HepG2 (cell line): Measurements from ENCODE around the gene VAMP3. TPM values are rescaled to one million over a fixed set of nuclear protein-coding genes. Genes with fewer than 3 reads are reported as not detected.
A peak's percentile ranks its signal among the peaks of the same experiment; 100 is the strongest.

Experiments
- ATAC-seq: fragments of 200-7000 bp; cut with Tn5 transposase; 3 replicates; pipeline ENCODE4 v1.9.1; 2020; ENCODE audit warnings: mild to moderate bottlenecking, moderate library complexity
- BruUV-seq: library from RNA; stranded (reverse); fragments of 400-500 nt; replicated peaks from 2 replicates; lab custom pipeline; 2021; lab: Mats Ljungman, UMichigan
- CTCF ChIA-PET: fragments of 300-600 bp; formaldehyde crosslinking; extraction: SDS; loops from one replicate; lab custom pipeline; 2021; ENCODE audit warnings: low total read pairs, inconsistent platforms, low intra/inter-chr PET ratio; lab: Yijun Ruan, JAX
- POLR2A ChIA-PET: fragments of 350-600 bp; sonication (Branson Sonifier 250); formaldehyde crosslinking; loops from one replicate; lab custom pipeline; 2020; ENCODE audit warnings: antibody characterized with exemption, inconsistent platforms; lab: Yijun Ruan, JAX
- DNase-seq: peaks from one replicate; pipeline ENCODE4 v3.0.0-alpha.2; 2015; ENCODE audit warnings: low spot score
- FAIRE-seq: peaks from 3 replicates; lab custom pipeline; 2011; peaks lifted over from hg19 to GRCh38; lab: Jason Lieb, UNC
- H2AFZ ChIP-seq: one replicate; pipeline ENCODE4 v1.6.1; 2011; ENCODE audit warnings: low read length, inconsistent platforms
- H3K27ac ChIP-seq: fragments of 300-600 bp; 3 replicates; pipeline ENCODE4 v1.8.0; 2011; ENCODE audit warnings: mixed run types, mild to moderate bottlenecking, mixed read lengths, low read length, inconsistent platforms; ENCODE audit not compliant: insufficient read depth; ENCODE audit errors: extremely low read length
- H3K27me3 ChIP-seq, 2 experiments: fragments of 200-600 bp in 1 of 2; 2 replicates in 1 of 2; 3 replicates in 1 of 2; pipeline versions ENCODE4 v1.6.0 to v1.8.0; 2011; ENCODE audit warnings: low read length in 2 of 2, mild to moderate bottlenecking in 2 of 2, moderate library complexity in 2 of 2, inconsistent platforms in 1 of 2; ENCODE audit not compliant: insufficient read depth in 2 of 2, control insufficient read depth in 1 of 2
- H3K36me3 ChIP-seq, 2 experiments: fragments of 200-600 bp in 1 of 2; replicated peaks in 1 of 2; 2 replicates in 1 of 2; 3 replicates in 1 of 2; pipeline versions ENCODE4 v1.5.1 to v1.8.0; 2011; ENCODE audit warnings: low read length in 2 of 2, inconsistent platforms in 1 of 2; ENCODE audit not compliant: insufficient read depth in 2 of 2, control insufficient read depth in 1 of 2
- H3K4me1 ChIP-seq: 2 replicates; pipeline ENCODE4 v1.5.1; 2012; ENCODE audit warnings: low read length, inconsistent platforms; ENCODE audit not compliant: insufficient read depth
- H3K4me2 ChIP-seq: 2 replicates; pipeline ENCODE4 v1.6.0; 2011; ENCODE audit warnings: low read depth, low read length, inconsistent platforms
- H3K4me3 ChIP-seq, 3 experiments: fragments of 200-600 bp in 1 of 3; sonication (generic), shearing (Covaris generic) in 1 of 3; replicated peaks in 1 of 3; 2 replicates each; pipeline ENCODE4 v1.5.1; 2011 to 2016; ENCODE audit warnings: low read length in 3 of 3, inconsistent platforms in 2 of 3, low read depth in 2 of 3, mild to moderate bottlenecking in 2 of 3, control low read depth in 1 of 3, mixed read lengths in 1 of 3; ENCODE audit not compliant: insufficient read depth in 1 of 3
- H3K79me2 ChIP-seq: one replicate; pipeline ENCODE4 v1.6.1; 2011; ENCODE audit warnings: low read length, inconsistent platforms; ENCODE audit not compliant: insufficient read depth
- H3K9ac ChIP-seq: 2 replicates; pipeline ENCODE4 v1.6.0; 2011; ENCODE audit warnings: mild to moderate bottlenecking, low read depth, low read length, inconsistent platforms; ENCODE audit not compliant: insufficient read depth
- H3K9me3 ChIP-seq: 2 replicates; pipeline ENCODE4 v1.5.1; 2012; ENCODE audit warnings: mild to moderate bottlenecking, low read length
- H4K20me1 ChIP-seq: 2 replicates; pipeline ENCODE4 v1.6.0; 2011; ENCODE audit warnings: inconsistent platforms, mild to moderate bottlenecking, low read length, moderate library complexity; ENCODE audit not compliant: insufficient read depth
- AGO2 ChIP-seq: fragments of 200-400 bp; formaldehyde crosslinking; optimal IDR thresholded peaks from 2 replicates; pipeline ENCODE3; 2017; ENCODE audit warnings: mild to moderate bottlenecking, low read depth, low read length, moderate library complexity
- BHLHE40 ChIP-seq: IDR thresholded peaks from 2 replicates; pipeline ENCODE4 v1.6.1; 2011; ENCODE audit warnings: low read length, improper control_type of control experiment
- EHMT2 ChIP-seq: fragments of 200-600 bp; sonication (generic); IDR thresholded peaks from 2 replicates; pipeline ENCODE4 v1.7.0; 2017; ENCODE audit warnings: antibody characterized with exemption, low read depth, low read length, borderline replicate concordance
- GABPA ChIP-seq, 2 experiments: IDR thresholded peaks; 2 replicates each; pipeline ENCODE4 v1.6.1; 2011 to 2016; ENCODE audit warnings: low read depth in 2 of 2, low read length in 1 of 2, missing biosample characterization in 1 of 2, missing genetic modification characterization in 1 of 2
- GABPB1 ChIP-seq: IDR thresholded peaks from 2 replicates; pipeline ENCODE4 v1.6.1; 2016; ENCODE audit warnings: mild to moderate bottlenecking, missing genetic modification reagents, moderate library complexity, missing compliant biosample characterization
- HNRNPLL ChIP-seq: fragments of 200-400 bp; formaldehyde crosslinking; IDR thresholded peaks from 2 replicates; pipeline ENCODE4 v1.6.1; 2017; ENCODE audit warnings: mild to moderate bottlenecking, low read depth, low read length; ENCODE audit not compliant: poor library complexity, severe bottlenecking
- KLF11 ChIP-seq: IDR thresholded peaks from 2 replicates; pipeline ENCODE4 v1.6.1; 2016; ENCODE audit warnings: missing compliant biosample characterization
- NFYB ChIP-seq: sonication (generic); formaldehyde crosslinking; IDR thresholded peaks from 2 replicates; pipeline ENCODE4 v1.4.0; 2020; ENCODE audit warnings: missing genetic modification reagents
- NFYC ChIP-seq: IDR thresholded peaks from 2 replicates; pipeline ENCODE4 v1.6.1; 2016; ENCODE audit warnings: missing genetic modification reagents, missing compliant biosample characterization
- RARA ChIP-seq: IDR thresholded peaks from 2 replicates; pipeline ENCODE4 v1.6.1; 2016; ENCODE audit warnings: missing genetic modification reagents, missing compliant biosample characterization
- SALL1 ChIP-seq: sonication (generic); formaldehyde crosslinking; IDR thresholded peaks from 2 replicates; pipeline ENCODE4 v1.8.0; 2022; ENCODE audit warnings: mild to moderate bottlenecking, missing genetic modification reagents
- SRF ChIP-seq: IDR thresholded peaks from 2 replicates; pipeline ENCODE4 v1.6.1; 2011; ENCODE audit warnings: mild to moderate bottlenecking, low read depth, low read length, moderate library complexity
- ZFYVE20 ChIP-seq: sonication (generic); formaldehyde crosslinking; IDR thresholded peaks from 2 replicates; pipeline ENCODE4 v1.8.0; 2023; ENCODE audit warnings: low read depth, mild to moderate bottlenecking, moderate library complexity, missing genetic modification reagents, borderline replicate concordance
- ZNF333 ChIP-seq: sonication (generic); formaldehyde crosslinking; IDR thresholded peaks from 2 replicates; pipeline ENCODE4 v1.4.0; 2020; ENCODE audit warnings: mild to moderate bottlenecking, missing genetic modification reagents, borderline replicate concordance
- ZNF367 ChIP-seq: sonication (generic); formaldehyde crosslinking; IDR thresholded peaks from 2 replicates; pipeline ENCODE4 v1.4.0; 2020; ENCODE audit warnings: missing genetic modification reagents, borderline replicate concordance
- ZNF564 ChIP-seq: sonication (generic); formaldehyde crosslinking; IDR thresholded peaks from 2 replicates; pipeline ENCODE4 v1.8.1; 2023; ENCODE audit warnings: mild to moderate bottlenecking, missing genetic modification reagents
- WGBS: methylation state at CpG from one replicate; pipeline ENCODE4 v1.1.6; 2017; ENCODE audit warnings: low lambda C conversion rate; 5-methylcytosine and 5-hydroxymethylcytosine counted together
- in situ Hi-C: cut with HindIII; loops from 2 replicates; pipeline ENCODE4 v1.10.0; 2017; ENCODE audit warnings: low pct_unique_long_range_greater_than_20kb; ENCODE audit not compliant: extremely low pct_ligation_motif_present
- intact Hi-C: fragments of 100-400 bp; cut with micrococcal nuclease; formaldehyde crosslinking; loops from one replicate; pipeline ENCODE4 v1.10.0; 2022; ENCODE audit not compliant: unreplicated experiment
- polyA plus RNA-seq, 8 experiments: library from polyadenylated mRNA; depleted of rRNA in 3 of 8; stranded (reverse) in 7 of 8; unstranded in 1 of 8; fragments of >200 nt; fragmentation: Illumina TruSeq in 4 of 8; extraction: Trizol in 4 of 8; gene quantifications; 2 replicates each; pipeline versions ENCODE4 v1.2.1 to v1.2.3, GENCODE V29; 2011 to 2016; ENCODE audit warnings: low read depth in 4 of 8, missing spikeins in 1 of 8, mixed read lengths in 1 of 8; ENCODE audit not compliant: insufficient read depth in 1 of 8
- total RNA-seq, 5 experiments: library from RNA; depleted of rRNA; stranded (reverse); fragments of >200 nt; fragmentation: Illumina TruSeq; extraction: Trizol; gene quantifications; 2 replicates each; pipeline ENCODE4 v1.2.3, GENCODE V29; 2016; ENCODE audit warnings: low read depth in 1 of 5
- TF ChIP-seq, protein P1 (sequence below): sonication (generic); formaldehyde crosslinking; IDR thresholded peaks from 2 replicates; pipeline ENCODE4 v1.8.0; 2022; ENCODE audit warnings: mild to moderate bottlenecking, missing genetic modification reagents; ENCODE audit not compliant: insufficient replicate concordance
- TF ChIP-seq, protein P2 (sequence below): sonication (generic); formaldehyde crosslinking; IDR thresholded peaks from 2 replicates; pipeline ENCODE4 v1.5.0; 2020; ENCODE audit warnings: missing genetic modification reagents
- TF ChIP-seq, protein P3 (sequence below): sonication (generic); formaldehyde crosslinking; IDR thresholded peaks from 2 replicates; pipeline ENCODE4 v1.4.0; 2020; ENCODE audit warnings: missing genetic modification reagents, borderline replicate concordance
- TF ChIP-seq, protein P4 (sequence below), 2 experiments: fragments of 450-650 bp in 1 of 2; sonication (generic) in 1 of 2; formaldehyde crosslinking; IDR thresholded peaks; 2 replicates each; pipeline versions ENCODE4 v1.5.0 to v1.8.0; 2020 to 2022; ENCODE audit warnings: mild to moderate bottlenecking in 1 of 2, missing genetic modification reagents in 1 of 2

The VAMP3 gene
- total and polyA plus RNA-seq, 2 of the 13 experiments (the other 11 are each of a cell fraction or from before 2014, with no cell fraction given) = 75.3 to 88.7 TPM

DNA sequence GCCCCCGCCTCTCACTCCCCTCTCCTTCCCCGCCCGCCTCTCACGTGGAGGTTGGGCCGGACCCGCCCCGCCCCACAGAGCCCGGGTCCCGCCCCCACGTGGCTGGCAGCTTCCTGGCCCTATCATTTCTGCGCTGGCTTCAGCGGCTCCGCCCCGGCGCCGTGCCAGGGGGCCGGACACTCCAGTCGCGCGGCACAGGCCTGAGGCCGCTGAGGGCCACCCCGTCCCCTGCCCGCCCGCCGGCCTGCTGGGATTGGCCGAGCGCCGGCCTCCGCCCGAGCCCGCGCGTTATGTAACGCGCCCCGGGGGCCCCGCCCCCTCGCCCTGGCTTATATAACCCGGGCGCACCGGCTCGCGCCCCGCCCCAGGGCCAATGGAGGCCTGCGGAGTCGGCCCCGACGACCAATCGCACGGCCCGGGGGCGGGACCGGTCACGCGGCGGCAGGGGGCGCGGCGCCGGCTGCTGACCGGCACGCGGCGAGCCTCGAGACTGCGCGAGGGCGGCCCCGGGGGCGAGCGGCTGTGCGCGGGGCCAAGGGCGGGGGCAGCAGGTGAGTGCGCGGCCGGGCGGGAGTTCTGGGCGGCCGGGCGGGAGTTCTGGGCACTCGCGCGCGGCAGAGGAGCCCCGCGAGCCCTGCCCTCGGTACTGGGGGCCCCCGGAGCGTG, 12.9 kb downstream of the VAMP3 start, which contains the start of gene PER3:
Gene PER3 (plus strand): TSS at position 466 of the 666 bp plus-strand sequence. CDS start 587 bp downstream, outside the sequence.
- POLR2A ChIA-PET = interaction anchor here (1.0 kb wide), 1 partner anchor 13 kb away, joined by 4 read pairs; the partner anchor contains the start of gene VAMP3
- DNase-seq (peak; percentile 87), ATAC-seq (peak; percentile 99), FAIRE-seq (no peak)
- no peaks in the 10 kb centered on the region for H4K20me1 ChIP-seq
- peak within 1 kb of the TSS; percentile 75 for H3K4me2 ChIP-seq
- H3K27ac ChIP-seq = peak within 1 kb of the TSS; percentile 52
- peak within 1 kb of the TSS; percentile 39; the same call in 1 of the 2 replicates for H3K9ac ChIP-seq
- intact Hi-C loops = no loop called here
- CTCF ChIA-PET = no interaction called here
- 48% methylated on average over 43 of the region's 90 CpGs for WGBS
- H3K36me3 ChIP-seq = peaks cover 4 to 19% of the 10 kb centered on the region in 2 experiments; a peak in 3 of 5 replicates
- no peaks in the 10 kb centered on the region for H3K79me2 ChIP-seq
- BruUV-seq = no TSS peak
- H2AFZ ChIP-seq = no peak within 1 kb of the TSS
- in situ Hi-C loops = no loop called here
- peak within 1 kb of the TSS; percentile 60 to 68 (median 64); a peak in 5 of 6 replicates for H3K4me3 ChIP-seq
- H3K9me3 ChIP-seq = no peaks in the 10 kb centered on the region
- no peaks in the 10 kb centered on the region for H3K27me3 ChIP-seq
- peaks cover 17% of the 10 kb centered on the region for H3K4me1 ChIP-seq
- TF ChIP-seq BHLHE40 (peak; percentile 68), SALL1 (peak; percentile 11; the same call in 1 of the 2 replicates), ZNF564 (CRISPR knock-in tag) (peak; percentile 99), SRF (no peak), EHMT2 (no peak), ZNF333 (no peak), NFYC (peak; percentile 78), RARA (0 out of 2 replicates have a peak, but pooled peaks have one; percentile 23), AGO2 (peak; percentile 0), NFYB (CRISPR knock-in tag) (peak; percentile 75), HNRNPLL (peak; percentile 9), ZNF367 (CRISPR knock-in tag) (no peak; the same call in 1 of the 2 replicates), KLF11 (CRISPR knock-in tag) (no peak), GABPA (IDR thresholded peaks at IDR 0.05; ENCODE audit: low read depth, low read length) (no peak), GABPA (CRISPR knock-in tag; IDR thresholded peaks at IDR 0.05; ENCODE audit: low read depth) (0 out of 2 replicates have a peak, but pooled peaks have one; percentile 29), ZFYVE20 (CRISPR knock-in tag) (no peak), GABPB1 (peak; percentile 50; the same call in 1 of the 2 replicates)
- TF ChIP-seq, protein P1, sequence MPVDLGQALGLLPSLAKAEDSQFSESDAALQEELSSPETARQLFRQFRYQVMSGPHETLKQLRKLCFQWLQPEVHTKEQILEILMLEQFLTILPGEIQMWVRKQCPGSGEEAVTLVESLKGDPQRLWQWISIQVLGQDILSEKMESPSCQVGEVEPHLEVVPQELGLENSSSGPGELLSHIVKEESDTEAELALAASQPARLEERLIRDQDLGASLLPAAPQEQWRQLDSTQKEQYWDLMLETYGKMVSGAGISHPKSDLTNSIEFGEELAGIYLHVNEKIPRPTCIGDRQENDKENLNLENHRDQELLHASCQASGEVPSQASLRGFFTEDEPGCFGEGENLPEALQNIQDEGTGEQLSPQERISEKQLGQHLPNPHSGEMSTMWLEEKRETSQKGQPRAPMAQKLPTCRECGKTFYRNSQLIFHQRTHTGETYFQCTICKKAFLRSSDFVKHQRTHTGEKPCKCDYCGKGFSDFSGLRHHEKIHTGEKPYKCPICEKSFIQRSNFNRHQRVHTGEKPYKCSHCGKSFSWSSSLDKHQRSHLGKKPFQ (CRISPR knock-in tag) = no peak
- TF ChIP-seq, protein P2, sequence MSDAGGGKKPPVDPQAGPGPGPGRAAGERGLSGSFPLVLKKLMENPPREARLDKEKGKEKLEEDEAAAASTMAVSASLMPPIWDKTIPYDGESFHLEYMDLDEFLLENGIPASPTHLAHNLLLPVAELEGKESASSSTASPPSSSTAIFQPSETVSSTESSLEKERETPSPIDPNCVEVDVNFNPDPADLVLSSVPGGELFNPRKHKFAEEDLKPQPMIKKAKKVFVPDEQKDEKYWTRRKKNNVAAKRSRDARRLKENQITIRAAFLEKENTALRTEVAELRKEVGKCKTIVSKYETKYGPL (CRISPR knock-in tag) = peak; percentile 84
- TF ChIP-seq, protein P3, sequence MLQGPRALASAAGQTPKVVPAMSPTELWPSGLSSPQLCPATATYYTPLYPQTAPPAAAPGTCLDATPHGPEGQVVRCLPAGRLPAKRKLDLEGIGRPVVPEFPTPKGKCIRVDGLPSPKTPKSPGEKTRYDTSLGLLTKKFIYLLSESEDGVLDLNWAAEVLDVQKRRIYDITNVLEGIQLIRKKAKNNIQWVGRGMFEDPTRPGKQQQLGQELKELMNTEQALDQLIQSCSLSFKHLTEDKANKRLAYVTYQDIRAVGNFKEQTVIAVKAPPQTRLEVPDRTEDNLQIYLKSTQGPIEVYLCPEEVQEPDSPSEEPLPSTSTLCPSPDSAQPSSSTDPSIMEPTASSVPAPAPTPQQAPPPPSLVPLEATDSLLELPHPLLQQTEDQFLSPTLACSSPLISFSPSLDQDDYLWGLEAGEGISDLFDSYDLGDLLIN (CRISPR knock-in tag) = no peak
- TF ChIP-seq, protein P4, sequence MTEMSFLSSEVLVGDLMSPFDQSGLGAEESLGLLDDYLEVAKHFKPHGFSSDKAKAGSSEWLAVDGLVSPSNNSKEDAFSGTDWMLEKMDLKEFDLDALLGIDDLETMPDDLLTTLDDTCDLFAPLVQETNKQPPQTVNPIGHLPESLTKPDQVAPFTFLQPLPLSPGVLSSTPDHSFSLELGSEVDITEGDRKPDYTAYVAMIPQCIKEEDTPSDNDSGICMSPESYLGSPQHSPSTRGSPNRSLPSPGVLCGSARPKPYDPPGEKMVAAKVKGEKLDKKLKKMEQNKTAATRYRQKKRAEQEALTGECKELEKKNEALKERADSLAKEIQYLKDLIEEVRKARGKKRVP (CRISPR knock-in tag; IDR thresholded peaks at IDR 0.05) = no peak
